ENCODE measurements around the gene RBFOX1. TPM values are rescaled to one million over a fixed set of nuclear protein-coding genes. Genes with fewer than 3 reads are reported as not detected.

RBFOX1 gene
- polyA plus RNA-seq, 1 donor from 2014 or later = 56.8 TPM

DNA sequence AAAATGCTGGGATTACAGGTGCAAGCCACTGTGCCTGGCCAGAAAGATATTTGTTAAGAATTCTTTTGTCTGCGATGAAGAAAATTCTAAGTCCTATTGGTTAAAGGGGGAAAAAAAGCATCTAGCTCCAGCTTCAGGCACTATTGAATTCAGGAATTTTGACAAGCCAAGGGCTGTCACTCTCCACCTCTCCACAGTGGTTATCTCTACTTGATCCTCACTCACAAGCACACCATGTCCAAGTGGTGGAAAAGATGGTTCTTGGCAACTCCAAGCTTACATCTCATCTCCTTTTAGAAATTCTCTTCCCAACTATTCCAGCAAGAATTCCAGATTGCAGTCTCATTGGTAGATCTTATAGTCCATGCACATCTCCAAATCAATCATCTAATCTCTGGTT lies 7.1 kb downstream of the RBFOX1 start:
- Histone ChIP-seq H3K36me3 (ENCODE audit: insufficient read depth, low read length) (no peaks in the 10 kb centered on the region), H3K9me2 (ENCODE audit: insufficient read depth, low read length) (no peaks in the 10 kb centered on the region), H3K4me2 (ENCODE audit: low read length) (no peak overlapping the region), H3K27ac (ENCODE audit: low read length) (no peak overlapping the region), H3K4me3 (ENCODE audit: low read length) (no peak overlapping the region), H3K9me3 (ENCODE audit: low read length) (no peaks in the 10 kb centered on the region), H3K27me3 (ENCODE audit: insufficient read depth, low read depth, low read length) (no peaks in the 10 kb centered on the region), H3K9ac (ENCODE audit: low read length) (no peak overlapping the region), H2AFZ (ENCODE audit: low read depth, low read length) (no peak overlapping the region), H4K20me1 (ENCODE audit: insufficient read depth) (no peaks in the 10 kb centered on the region), H3K79me2 (replicated peaks; ENCODE audit: insufficient read depth, low read length) (no peaks in the 10 kb centered on the region), H3F3A (ENCODE audit: insufficient read depth, low read length, poor library complexity, severe bottlenecking) (no peaks in the 10 kb centered on the region)
- TF ChIP-seq, protein P1, sequence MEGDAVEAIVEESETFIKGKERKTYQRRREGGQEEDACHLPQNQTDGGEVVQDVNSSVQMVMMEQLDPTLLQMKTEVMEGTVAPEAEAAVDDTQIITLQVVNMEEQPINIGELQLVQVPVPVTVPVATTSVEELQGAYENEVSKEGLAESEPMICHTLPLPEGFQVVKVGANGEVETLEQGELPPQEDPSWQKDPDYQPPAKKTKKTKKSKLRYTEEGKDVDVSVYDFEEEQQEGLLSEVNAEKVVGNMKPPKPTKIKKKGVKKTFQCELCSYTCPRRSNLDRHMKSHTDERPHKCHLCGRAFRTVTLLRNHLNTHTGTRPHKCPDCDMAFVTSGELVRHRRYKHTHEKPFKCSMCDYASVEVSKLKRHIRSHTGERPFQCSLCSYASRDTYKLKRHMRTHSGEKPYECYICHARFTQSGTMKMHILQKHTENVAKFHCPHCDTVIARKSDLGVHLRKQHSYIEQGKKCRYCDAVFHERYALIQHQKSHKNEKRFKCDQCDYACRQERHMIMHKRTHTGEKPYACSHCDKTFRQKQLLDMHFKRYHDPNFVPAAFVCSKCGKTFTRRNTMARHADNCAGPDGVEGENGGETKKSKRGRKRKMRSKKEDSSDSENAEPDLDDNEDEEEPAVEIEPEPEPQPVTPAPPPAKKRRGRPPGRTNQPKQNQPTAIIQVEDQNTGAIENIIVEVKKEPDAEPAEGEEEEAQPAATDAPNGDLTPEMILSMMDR (IDR thresholded peaks at IDR 0.05; ENCODE audit: poor library complexity, severe bottlenecking) = no peak
- no peak for TF ChIP-seq EP300 (conservative IDR thresholded peaks at IDR 0.05; ENCODE audit: poor library complexity, severe bottlenecking)
- no peak for TF ChIP-seq RAD21 (conservative IDR thresholded peaks at IDR 0.05)
- TF ChIP-seq EZH2 (IDR thresholded peaks at IDR 0.05; ENCODE audit: borderline replicate concordance, insufficient read depth, low read length, poor library complexity, severe bottlenecking) = no peak
- no peak for TF ChIP-seq MXI1 (conservative IDR thresholded peaks at IDR 0.05; ENCODE audit: poor library complexity, severe bottlenecking)
- TF ChIP-seq SMC3 (conservative IDR thresholded peaks at IDR 0.05; ENCODE audit: poor library complexity) = no peak
- TF ChIP-seq, protein P2, sequence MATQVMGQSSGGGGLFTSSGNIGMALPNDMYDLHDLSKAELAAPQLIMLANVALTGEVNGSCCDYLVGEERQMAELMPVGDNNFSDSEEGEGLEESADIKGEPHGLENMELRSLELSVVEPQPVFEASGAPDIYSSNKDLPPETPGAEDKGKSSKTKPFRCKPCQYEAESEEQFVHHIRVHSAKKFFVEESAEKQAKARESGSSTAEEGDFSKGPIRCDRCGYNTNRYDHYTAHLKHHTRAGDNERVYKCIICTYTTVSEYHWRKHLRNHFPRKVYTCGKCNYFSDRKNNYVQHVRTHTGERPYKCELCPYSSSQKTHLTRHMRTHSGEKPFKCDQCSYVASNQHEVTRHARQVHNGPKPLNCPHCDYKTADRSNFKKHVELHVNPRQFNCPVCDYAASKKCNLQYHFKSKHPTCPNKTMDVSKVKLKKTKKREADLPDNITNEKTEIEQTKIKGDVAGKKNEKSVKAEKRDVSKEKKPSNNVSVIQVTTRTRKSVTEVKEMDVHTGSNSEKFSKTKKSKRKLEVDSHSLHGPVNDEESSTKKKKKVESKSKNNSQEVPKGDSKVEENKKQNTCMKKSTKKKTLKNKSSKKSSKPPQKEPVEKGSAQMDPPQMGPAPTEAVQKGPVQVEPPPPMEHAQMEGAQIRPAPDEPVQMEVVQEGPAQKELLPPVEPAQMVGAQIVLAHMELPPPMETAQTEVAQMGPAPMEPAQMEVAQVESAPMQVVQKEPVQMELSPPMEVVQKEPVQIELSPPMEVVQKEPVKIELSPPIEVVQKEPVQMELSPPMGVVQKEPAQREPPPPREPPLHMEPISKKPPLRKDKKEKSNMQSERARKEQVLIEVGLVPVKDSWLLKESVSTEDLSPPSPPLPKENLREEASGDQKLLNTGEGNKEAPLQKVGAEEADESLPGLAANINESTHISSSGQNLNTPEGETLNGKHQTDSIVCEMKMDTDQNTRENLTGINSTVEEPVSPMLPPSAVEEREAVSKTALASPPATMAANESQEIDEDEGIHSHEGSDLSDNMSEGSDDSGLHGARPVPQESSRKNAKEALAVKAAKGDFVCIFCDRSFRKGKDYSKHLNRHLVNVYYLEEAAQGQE (IDR thresholded peaks at IDR 0.05; ENCODE audit: borderline replicate concordance) = no peak
- TF ChIP-seq POLR2AphosphoS5 (IDR thresholded peaks at IDR 0.05) = no peak
- TF ChIP-seq TAF1 (IDR thresholded peaks at IDR 0.05; ENCODE audit: low read depth) = no peak

DNA sequence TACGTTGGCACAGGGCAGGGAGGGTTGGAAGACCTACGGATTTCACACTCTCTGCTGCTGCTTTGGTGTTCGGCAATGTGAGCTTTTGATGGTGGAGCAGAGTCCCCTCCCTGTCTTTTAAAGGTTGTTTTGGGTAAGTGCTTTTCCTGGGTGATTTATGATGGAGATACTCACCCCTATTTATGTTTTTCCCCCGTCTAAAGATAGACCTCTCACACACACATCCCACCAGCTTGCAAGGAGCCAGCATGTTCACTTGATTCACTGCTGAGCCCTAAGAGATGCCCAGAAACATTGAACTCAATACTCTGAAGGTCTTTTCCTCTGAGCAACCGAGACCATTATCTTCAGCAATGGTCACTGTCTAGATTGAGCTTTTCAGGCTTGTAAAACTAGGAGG lies 8.3 kb downstream of the RBFOX1 start:
- Histone ChIP-seq H2AFZ (ENCODE audit: low read depth, low read length) (no peak overlapping the region), H3K9me2 (ENCODE audit: insufficient read depth, low read length) (no peaks in the 10 kb centered on the region), H3K4me3 (ENCODE audit: low read length) (no peak overlapping the region), H3K36me3 (ENCODE audit: insufficient read depth, low read length) (no peaks in the 10 kb centered on the region), H3K4me2 (ENCODE audit: low read length) (no peak overlapping the region), H4K20me1 (ENCODE audit: insufficient read depth) (no peaks in the 10 kb centered on the region), H3K9me3 (ENCODE audit: low read length) (no peaks in the 10 kb centered on the region), H3K79me2 (replicated peaks; ENCODE audit: insufficient read depth, low read length) (no peaks in the 10 kb centered on the region), H3K27me3 (ENCODE audit: insufficient read depth, low read depth, low read length) (no peaks in the 10 kb centered on the region), H3K9ac (ENCODE audit: low read length) (no peak overlapping the region), H3K27ac (ENCODE audit: low read length) (no peak overlapping the region), H3F3A (ENCODE audit: insufficient read depth, low read length, poor library complexity, severe bottlenecking) (no peaks in the 10 kb centered on the region)
- no peak for TF ChIP-seq POLR2AphosphoS5 (IDR thresholded peaks at IDR 0.05)
- no peak for TF ChIP-seq TAF1 (IDR thresholded peaks at IDR 0.05; ENCODE audit: low read depth)
- TF ChIP-seq, protein P2 (IDR thresholded peaks at IDR 0.05; ENCODE audit: borderline replicate concordance) = no peak
- TF ChIP-seq RAD21 (conservative IDR thresholded peaks at IDR 0.05) = no peak
- TF ChIP-seq, protein P1 (IDR thresholded peaks at IDR 0.05; ENCODE audit: poor library complexity, severe bottlenecking) = no peak
- no peak for TF ChIP-seq SMC3 (conservative IDR thresholded peaks at IDR 0.05; ENCODE audit: poor library complexity)
- TF ChIP-seq MXI1 (conservative IDR thresholded peaks at IDR 0.05; ENCODE audit: poor library complexity, severe bottlenecking) = no peak
- TF ChIP-seq EP300 (conservative IDR thresholded peaks at IDR 0.05; ENCODE audit: poor library complexity, severe bottlenecking) = no peak
- no peak for TF ChIP-seq EZH2 (IDR thresholded peaks at IDR 0.05; ENCODE audit: borderline replicate concordance, insufficient read depth, low read length, poor library complexity, severe bottlenecking)
